ENCODE measurements around the gene DDR1.

- TF ChIP-seq CTCF (conservative IDR thresholded peaks at IDR 0.05 in 1 of 2, IDR thresholded peaks at IDR 0.05 in 1 of 2; ENCODE audit: extremely low read depth in 1 of 2, insufficient read depth in 1 of 2, low read depth in 1 of 2, low read length in 2 of 2) (no peak), EZH2 (IDR thresholded peaks at IDR 0.05; ENCODE audit: borderline replicate concordance, low read length) (no peak)
These were observed 64.5 kb downstream of the DDR1 start for GRCh38 chr6:30948811-30949210.
